ENCODE results near the gene SLC48A1.

The SLC48A1 gene

GRCh38 chr12:47773062-47773857 is at the start of gene SLC48A1:
TSS of gene SLC48A1 (plus strand) at chr12:47773238. CDS start at chr12:47773305, 67 bp downstream.
- peak; percentile 89 for DNase-seq

GRCh38 chr12:47725091-47725772 is 47.8 kb upstream of the SLC48A1 start, which contains the start of gene ENDOU:
TSS of gene ENDOU (minus strand) at chr12:47725490. CDS start at chr12:47725413, 77 bp downstream.
- DNase-seq = no peak

- no peak for DNase-seq
Measured at GRCh38 chr12:47725893-47726292, 47.1 kb upstream of the SLC48A1 start.

- no peak for DNase-seq
Measured at GRCh38 chr12:47729233-47729632, 43.8 kb upstream of the SLC48A1 start.

GRCh38 chr12:47730341-47730744 is 42.7 kb upstream of the SLC48A1 start:
- DNase-seq = no peak

- DNase-seq = no peak
Measured at GRCh38 chr12:47731723-47732122, 41.3 kb upstream of the SLC48A1 start.

- no peak for DNase-seq
Measured at GRCh38 chr12:47732504-47732903, 40.5 kb upstream of the SLC48A1 start.

GRCh38 chr12:47733142-47733541 is 39.9 kb upstream of the SLC48A1 start:
- DNase-seq = no peak

- DNase-seq = peak; percentile 80
Measured at GRCh38 chr12:47734725-47735480, 38.1 kb upstream of the SLC48A1 start.

GRCh38 chr12:47735649-47736048 is 37.4 kb upstream of the SLC48A1 start:
- DNase-seq = no peak

- no peak for DNase-seq
Measured at GRCh38 chr12:47736216-47736615, 36.8 kb upstream of the SLC48A1 start.

GRCh38 chr12:47736877-47737676 is 36.0 kb upstream of the SLC48A1 start:
- no peak for DNase-seq

GRCh38 chr12:47737936-47738594 is 35.0 kb upstream of the SLC48A1 start:
- DNase-seq = no peak

GRCh38 chr12:47739297-47739696 is 33.7 kb upstream of the SLC48A1 start:
- no peak for DNase-seq

- no peak for DNase-seq
Measured at GRCh38 chr12:47739979-47740378, 33.1 kb upstream of the SLC48A1 start.

GRCh38 chr12:47740606-47741339 is 32.3 kb upstream of the SLC48A1 start:
- DNase-seq = no peak

GRCh38 chr12:47741340-47741703 is 31.7 kb upstream of the SLC48A1 start:
- peak; percentile 73 for DNase-seq

GRCh38 chr12:47742253-47742825 is 30.7 kb upstream of the SLC48A1 start:
- DNase-seq = no peak

- DNase-seq = no peak
Measured at GRCh38 chr12:47743311-47743860, 29.7 kb upstream of the SLC48A1 start.

- DNase-seq = no peak
Measured at GRCh38 chr12:47744005-47744651, 28.9 kb upstream of the SLC48A1 start.

Data from eye (tissue), 1 donor.